ENCODE measurements around the gene SNN. TPM values are rescaled to one million over a fixed set of nuclear protein-coding genes. Genes with fewer than 3 reads are reported as not detected.

SNN gene
- total RNA-seq, 1 donor from 2014 or later = 23.4 TPM

- no peak for TF ChIP-seq CTCF (IDR thresholded peaks at IDR 0.05)
- H3K36me3 Mint-ChIP-seq (ENCODE audit: unreplicated experiment) = no peaks in the 10 kb centered on the region
- DNase-seq (ENCODE audit: extremely low spot score, unreplicated experiment) = no peak
- H3K27ac Mint-ChIP-seq (ENCODE audit: unreplicated experiment) = no peak overlapping the region
- H3K4me1 Mint-ChIP-seq (ENCODE audit: unreplicated experiment) = peaks cover 63% of the 10 kb centered on the region
- no peak overlapping the region for H3K4me3 Mint-ChIP-seq (ENCODE audit: unreplicated experiment)
- H3K27me3 Mint-ChIP-seq (ENCODE audit: unreplicated experiment) = no peaks in the 10 kb centered on the region
- H3K9me3 Mint-ChIP-seq (ENCODE audit: unreplicated experiment) = no peaks in the 10 kb centered on the region
Observed at GRCh38 chr16:11634312-11634711, 33.9 kb upstream of the SNN start.

- H3K27ac Mint-ChIP-seq (ENCODE audit: unreplicated experiment) = no peak overlapping the region
- H3K4me3 Mint-ChIP-seq (ENCODE audit: unreplicated experiment) = no peak overlapping the region
- no peak for TF ChIP-seq CTCF (IDR thresholded peaks at IDR 0.05)
- no peaks in the 10 kb centered on the region for H3K9me3 Mint-ChIP-seq (ENCODE audit: unreplicated experiment)
- no peaks in the 10 kb centered on the region for H3K36me3 Mint-ChIP-seq (ENCODE audit: unreplicated experiment)
- no peaks in the 10 kb centered on the region for H3K27me3 Mint-ChIP-seq (ENCODE audit: unreplicated experiment)
- peaks cover 59% of the 10 kb centered on the region for H3K4me1 Mint-ChIP-seq (ENCODE audit: unreplicated experiment)
- no peak for DNase-seq (ENCODE audit: extremely low spot score, unreplicated experiment)
Observed at GRCh38 chr16:11635113-11635652, 33.1 kb upstream of the SNN start.

GRCh38 chr16:11635679-11636171 is 32.5 kb upstream of the SNN start:
- no peak for TF ChIP-seq CTCF (IDR thresholded peaks at IDR 0.05)
- no peak for DNase-seq (ENCODE audit: extremely low spot score, unreplicated experiment)
- Mint-ChIP-seq H3K27me3 (ENCODE audit: unreplicated experiment) (no peaks in the 10 kb centered on the region), H3K4me3 (ENCODE audit: unreplicated experiment) (no peak overlapping the region), H3K4me1 (ENCODE audit: unreplicated experiment) (peaks cover 59% of the 10 kb centered on the region), H3K27ac (ENCODE audit: unreplicated experiment) (no peak overlapping the region), H3K36me3 (ENCODE audit: unreplicated experiment) (no peaks in the 10 kb centered on the region), H3K9me3 (ENCODE audit: unreplicated experiment) (no peaks in the 10 kb centered on the region)

- DNase-seq (ENCODE audit: extremely low spot score, unreplicated experiment) = no peak
- Mint-ChIP-seq H3K27me3 (ENCODE audit: unreplicated experiment) (no peaks in the 10 kb centered on the region), H3K4me1 (ENCODE audit: unreplicated experiment) (peaks cover 60% of the 10 kb centered on the region), H3K4me3 (ENCODE audit: unreplicated experiment) (no peak overlapping the region), H3K9me3 (ENCODE audit: unreplicated experiment) (no peaks in the 10 kb centered on the region), H3K27ac (ENCODE audit: unreplicated experiment) (no peak overlapping the region), H3K36me3 (ENCODE audit: unreplicated experiment) (no peaks in the 10 kb centered on the region)
- TF ChIP-seq CTCF (IDR thresholded peaks at IDR 0.05) = no peak
Observed at GRCh38 chr16:11636172-11636721, 32.0 kb upstream of the SNN start.

GRCh38 chr16:11637320-11637719 is 30.9 kb upstream of the SNN start:
- TF ChIP-seq CTCF (IDR thresholded peaks at IDR 0.05) = no peak
- no peaks in the 10 kb centered on the region for H3K27me3 Mint-ChIP-seq (ENCODE audit: unreplicated experiment)
- no peak overlapping the region for H3K4me3 Mint-ChIP-seq (ENCODE audit: unreplicated experiment)
- H3K27ac Mint-ChIP-seq (ENCODE audit: unreplicated experiment) = peak overlapping the region; percentile 65
- no peaks in the 10 kb centered on the region for H3K36me3 Mint-ChIP-seq (ENCODE audit: unreplicated experiment)
- no peaks in the 10 kb centered on the region for H3K9me3 Mint-ChIP-seq (ENCODE audit: unreplicated experiment)
- peaks cover 56% of the 10 kb centered on the region for H3K4me1 Mint-ChIP-seq (ENCODE audit: unreplicated experiment)
- DNase-seq (ENCODE audit: extremely low spot score, unreplicated experiment) = no peak

All from osteocyte (in vitro differentiated cells).